Subcutaneous adipose tissue (tissue), 4 donors: ENCODE data around the gene KRTAP9-9. TPM values are rescaled to one million over a fixed set of nuclear protein-coding genes. Genes with fewer than 3 reads are reported as not detected.
"Not testable (repeated sequence)": the region's sequence is repeated elsewhere in the genome, so short reads cannot be mapped to it uniquely, and the experiment has no call there.

Experiments
- total RNA-seq, 4 donors: library from RNA; depleted of rRNA; stranded (reverse); fragments of >200 nt; gene quantifications; one replicate each; pipeline ENCODE4 v1.1.0, GENCODE V29; 2016
- TF ChIP-seq, protein P1 (sequence below): fragments of 450-650 bp; IDR thresholded peaks from one replicate; pipeline ENCODE4 v1.5.1; 2016; ENCODE audit warnings: low read depth, mild to moderate bottlenecking, control low read depth, antibody characterized with exemption, moderate library complexity

Gene KRTAP9-9
- total RNA-seq, 4 donors from 2014 or later = not detected

DNA sequence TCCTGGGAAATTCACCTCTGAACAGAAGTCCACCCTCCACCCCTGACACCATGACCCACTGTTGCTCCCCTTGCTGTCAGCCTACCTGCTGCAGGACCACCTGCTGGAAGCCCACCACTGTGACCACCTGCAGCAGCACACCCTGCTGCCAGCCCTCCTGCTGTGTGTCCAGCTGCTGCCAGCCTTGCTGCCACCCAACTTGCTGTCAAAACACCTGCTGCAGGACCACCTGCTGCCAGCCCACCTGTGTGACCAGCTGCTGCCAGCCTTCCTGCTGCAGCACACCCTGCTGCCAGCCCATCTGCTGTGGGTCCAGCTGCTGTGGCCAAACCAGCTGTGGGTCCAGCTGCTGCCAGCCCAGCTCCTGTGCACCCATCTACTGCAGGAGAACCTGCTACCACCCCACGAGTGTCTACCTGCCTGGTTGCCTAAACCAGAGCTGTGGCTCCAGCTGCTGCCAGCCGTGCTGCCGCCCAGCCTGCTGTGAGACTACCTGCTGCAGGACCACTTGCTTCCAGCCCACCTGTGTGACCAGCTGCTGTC is 20.5 kb downstream of the KRTAP9-9 start, which contains the start of gene KRTAP9-7:
Gene KRTAP9-7, plus strand, starts transcription at position 51 of the 543 bp plus-strand sequence. Its CDS starts 0 bp downstream, at position 51.
- TF ChIP-seq, protein P1, sequence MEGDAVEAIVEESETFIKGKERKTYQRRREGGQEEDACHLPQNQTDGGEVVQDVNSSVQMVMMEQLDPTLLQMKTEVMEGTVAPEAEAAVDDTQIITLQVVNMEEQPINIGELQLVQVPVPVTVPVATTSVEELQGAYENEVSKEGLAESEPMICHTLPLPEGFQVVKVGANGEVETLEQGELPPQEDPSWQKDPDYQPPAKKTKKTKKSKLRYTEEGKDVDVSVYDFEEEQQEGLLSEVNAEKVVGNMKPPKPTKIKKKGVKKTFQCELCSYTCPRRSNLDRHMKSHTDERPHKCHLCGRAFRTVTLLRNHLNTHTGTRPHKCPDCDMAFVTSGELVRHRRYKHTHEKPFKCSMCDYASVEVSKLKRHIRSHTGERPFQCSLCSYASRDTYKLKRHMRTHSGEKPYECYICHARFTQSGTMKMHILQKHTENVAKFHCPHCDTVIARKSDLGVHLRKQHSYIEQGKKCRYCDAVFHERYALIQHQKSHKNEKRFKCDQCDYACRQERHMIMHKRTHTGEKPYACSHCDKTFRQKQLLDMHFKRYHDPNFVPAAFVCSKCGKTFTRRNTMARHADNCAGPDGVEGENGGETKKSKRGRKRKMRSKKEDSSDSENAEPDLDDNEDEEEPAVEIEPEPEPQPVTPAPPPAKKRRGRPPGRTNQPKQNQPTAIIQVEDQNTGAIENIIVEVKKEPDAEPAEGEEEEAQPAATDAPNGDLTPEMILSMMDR = not testable (repeated sequence)

DNA sequence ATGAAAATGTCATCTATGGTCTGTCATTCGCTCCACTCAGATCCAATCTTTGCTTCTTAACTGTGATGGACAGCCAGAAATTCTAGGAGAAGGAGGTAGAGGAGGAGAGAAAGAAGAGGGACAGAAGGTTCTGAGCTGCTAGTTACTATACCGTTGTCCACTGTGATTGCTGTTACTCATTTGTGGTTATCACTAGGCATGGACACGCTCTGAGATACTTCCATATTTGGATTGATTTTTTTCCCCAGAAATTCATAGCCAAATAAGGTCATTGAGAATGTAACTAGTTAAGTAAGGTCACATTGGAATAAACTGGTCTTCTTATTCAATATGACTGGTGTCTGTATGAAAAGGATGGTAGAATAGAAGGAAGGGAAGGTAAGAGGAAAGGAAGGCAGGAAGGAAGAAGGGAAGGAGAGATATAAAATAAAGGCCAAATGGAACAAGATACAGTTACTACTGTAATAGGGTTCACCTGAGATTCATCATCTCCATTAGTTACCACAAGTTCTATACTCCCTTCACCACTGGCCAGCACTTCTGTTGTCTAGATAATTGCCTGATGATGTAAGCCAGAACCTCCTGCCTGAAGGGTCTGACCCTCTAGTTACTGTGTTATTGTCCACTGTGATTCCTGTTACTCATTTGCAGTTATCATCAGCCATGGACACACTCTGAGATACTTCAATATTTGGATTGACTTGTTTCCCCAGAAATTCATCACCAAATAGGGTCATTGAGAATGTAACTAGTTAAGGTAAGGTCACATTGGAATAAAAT is 23.2 kb downstream of the KRTAP9-9 start:
- TF ChIP-seq, protein P1 = no peak

DNA sequence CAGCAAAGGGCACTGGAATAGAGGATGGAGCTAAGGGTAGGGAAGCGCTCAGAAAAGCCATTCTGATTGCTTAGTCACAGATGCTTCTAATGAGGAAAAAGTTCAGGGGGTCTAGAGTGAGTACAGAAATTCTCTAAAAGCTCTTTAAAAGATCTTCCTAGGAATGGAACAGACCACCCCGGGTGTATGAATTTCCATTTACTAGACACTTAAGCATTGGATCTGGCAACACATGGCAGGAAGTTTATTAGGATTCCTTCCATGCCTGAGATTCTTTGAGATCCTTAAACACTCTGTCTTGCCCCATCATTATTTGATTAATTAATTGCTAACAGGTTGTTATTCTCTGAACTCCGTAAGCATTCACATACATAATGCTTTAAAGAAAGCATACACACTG is 28.9 kb downstream of the KRTAP9-9 start:
- TF ChIP-seq, protein P1 = no peak

DNA sequence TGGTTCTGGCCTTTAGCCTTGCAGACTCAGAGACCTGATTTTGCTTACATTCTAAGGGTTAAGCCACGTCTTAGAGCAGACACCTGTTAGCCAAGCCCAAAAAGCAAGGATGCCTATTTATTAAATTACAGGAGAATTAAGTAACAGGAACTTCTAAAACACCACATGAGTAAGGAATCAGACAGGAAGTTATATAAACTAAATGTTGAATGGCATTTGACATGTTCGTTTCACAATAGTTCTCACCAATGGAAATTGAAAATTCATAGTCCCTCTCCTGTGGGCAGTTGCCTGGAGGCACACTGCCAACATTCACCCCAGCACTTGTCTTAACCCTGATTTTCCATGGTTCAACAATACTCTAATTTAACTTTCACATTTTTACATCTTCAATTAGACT is 29.4 kb downstream of the KRTAP9-9 start:
- TF ChIP-seq, protein P1 = no peak

DNA sequence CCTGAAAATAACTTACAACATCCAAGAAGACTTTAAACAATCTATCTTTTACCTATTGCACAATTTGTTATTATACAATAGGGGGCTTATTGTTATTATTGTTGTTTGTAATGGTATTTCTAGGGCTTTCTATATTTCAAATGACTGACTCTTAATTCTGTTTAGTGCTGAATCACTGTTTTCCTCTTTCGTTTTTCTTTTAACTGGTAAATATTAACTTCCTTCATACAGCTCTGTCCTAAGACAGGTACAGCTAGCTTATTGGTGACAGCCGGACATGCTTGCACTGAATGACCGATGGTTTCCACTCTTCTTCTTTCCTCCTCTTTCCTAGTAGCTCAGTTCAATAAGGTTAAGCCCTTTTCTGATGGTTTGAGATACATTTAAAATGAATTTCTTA is 31.9 kb downstream of the KRTAP9-9 start:
- TF ChIP-seq, protein P1 = no peak

DNA sequence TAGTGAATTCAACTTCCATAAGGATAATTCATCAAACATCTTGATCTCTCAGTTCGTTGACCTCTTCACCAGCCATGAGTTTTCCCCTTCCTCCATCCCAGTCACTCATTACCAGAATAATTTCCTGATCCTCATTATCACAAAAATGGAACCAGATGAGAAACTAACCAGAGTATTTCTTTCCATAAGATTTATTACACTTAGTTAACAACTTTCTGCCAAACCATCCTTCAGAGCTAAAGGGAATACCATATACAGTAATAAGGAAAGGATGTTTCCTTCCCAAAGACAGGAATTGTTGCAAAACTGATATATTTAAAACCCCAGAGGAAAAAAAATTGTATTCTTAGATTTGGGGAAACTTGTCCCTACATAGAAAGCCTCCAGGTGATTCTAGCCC is 38.8 kb downstream of the KRTAP9-9 start:
- TF ChIP-seq, protein P1 = no peak

DNA sequence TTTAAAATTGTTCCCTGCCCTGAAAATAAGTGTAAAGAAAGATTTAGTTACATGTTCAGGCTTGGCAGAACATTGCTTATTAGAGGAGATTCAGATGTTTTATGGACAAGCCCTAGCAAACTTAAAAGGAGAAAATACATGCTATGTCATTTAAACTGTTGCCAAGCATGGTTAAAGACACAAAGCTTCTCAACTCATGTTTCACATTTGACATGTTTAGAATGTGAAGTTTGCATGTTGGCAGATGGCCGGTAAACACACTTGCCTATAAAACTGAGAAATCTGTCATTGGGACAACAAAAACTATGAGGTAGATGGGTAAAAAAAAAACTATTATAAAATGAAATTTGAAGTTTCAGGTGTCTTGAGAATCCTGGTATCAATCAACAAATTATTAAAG is 41.7 kb downstream of the KRTAP9-9 start:
- TF ChIP-seq, protein P1 = no peak
